Measurements from ENCODE around the gene EVC2.

The EVC2 gene

DNA sequence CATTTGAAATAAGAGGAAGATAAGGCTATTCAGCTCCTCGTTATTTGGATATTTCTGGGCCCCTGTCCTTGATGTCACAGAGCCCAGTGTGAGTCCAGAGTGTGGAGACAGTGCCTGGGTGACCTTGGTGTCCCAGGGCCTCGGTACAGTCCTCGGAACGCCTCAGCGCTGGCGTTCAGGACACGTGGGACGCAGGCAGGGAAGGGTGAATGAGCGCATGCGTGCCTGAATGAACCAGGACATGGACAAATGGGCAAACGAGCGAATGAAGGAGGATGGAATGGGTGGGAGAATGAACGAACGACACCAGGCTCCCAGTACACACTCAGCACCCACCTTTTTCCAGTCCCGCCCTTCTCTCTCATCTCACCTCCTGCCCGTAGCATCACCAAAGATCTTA is 46.8 kb upstream of the EVC2 start:
- H3K27me3 ChIP-seq (ENCODE audit: insufficient read depth, insufficient read length), result no peaks in the 10 kb centered on the region
- DNase-seq (ENCODE audit: low read depth, low spot score), result no peak
- peaks cover 17% of the 10 kb centered on the region for H3K4me1 ChIP-seq (ENCODE audit: insufficient read depth, insufficient read length)
- H3K36me3 ChIP-seq (ENCODE audit: insufficient read depth, insufficient read length, low read length), result peaks cover 77% of the 10 kb centered on the region
- H3K9me3 ChIP-seq (ENCODE audit: insufficient read depth, low read length), result no peaks in the 10 kb centered on the region
- no peak overlapping the region for H3K9ac ChIP-seq (ENCODE audit: insufficient read length, low read depth)
- H3K4me3 ChIP-seq (ENCODE audit: insufficient read length, low read depth), result no peak overlapping the region
- no peak for TF ChIP-seq YY1 (IDR thresholded peaks at IDR 0.05; ENCODE audit: insufficient read depth, insufficient read length)
- TF ChIP-seq SUZ12 (IDR thresholded peaks at IDR 0.05; ENCODE audit: extremely low read depth, insufficient read depth, insufficient read length), result no peak
- no peak for TF ChIP-seq ZNF274 (IDR thresholded peaks at IDR 0.05; ENCODE audit: low read depth, low read length)

DNA sequence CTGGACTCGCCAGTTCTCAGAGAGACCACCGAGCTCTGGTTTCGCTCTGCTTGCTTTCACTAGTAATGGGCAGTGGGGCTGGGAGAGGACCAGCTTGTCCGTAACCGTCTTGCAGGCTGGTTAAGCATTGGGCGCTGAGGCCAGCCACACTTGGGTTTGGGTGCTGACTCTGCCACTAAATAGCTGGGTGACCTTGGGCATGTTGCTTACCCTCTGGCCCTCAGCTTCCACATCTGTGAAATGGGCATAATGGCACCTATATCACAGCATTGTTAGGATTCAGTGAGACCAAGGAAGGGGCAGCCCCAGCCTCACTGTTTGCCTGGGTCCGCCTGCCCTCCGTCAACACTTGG is 46.1 kb upstream of the EVC2 start:
- H3K9me3 ChIP-seq (ENCODE audit: insufficient read depth, low read length), result no peaks in the 10 kb centered on the region
- no peaks in the 10 kb centered on the region for H3K27me3 ChIP-seq (ENCODE audit: insufficient read depth, insufficient read length)
- no peak overlapping the region for H3K9ac ChIP-seq (ENCODE audit: insufficient read length, low read depth)
- DNase-seq (ENCODE audit: low read depth, low spot score), result no peak
- peaks cover 79% of the 10 kb centered on the region for H3K36me3 ChIP-seq (ENCODE audit: insufficient read depth, insufficient read length, low read length)
- H3K4me3 ChIP-seq (ENCODE audit: insufficient read length, low read depth), result no peak overlapping the region
- TF ChIP-seq SUZ12 (IDR thresholded peaks at IDR 0.05; ENCODE audit: extremely low read depth, insufficient read depth, insufficient read length) (no peak), YY1 (IDR thresholded peaks at IDR 0.05; ENCODE audit: insufficient read depth, insufficient read length) (no peak), ZNF274 (IDR thresholded peaks at IDR 0.05; ENCODE audit: low read depth, low read length) (no peak)
- peaks cover 17% of the 10 kb centered on the region for H3K4me1 ChIP-seq (ENCODE audit: insufficient read depth, insufficient read length)

DNA sequence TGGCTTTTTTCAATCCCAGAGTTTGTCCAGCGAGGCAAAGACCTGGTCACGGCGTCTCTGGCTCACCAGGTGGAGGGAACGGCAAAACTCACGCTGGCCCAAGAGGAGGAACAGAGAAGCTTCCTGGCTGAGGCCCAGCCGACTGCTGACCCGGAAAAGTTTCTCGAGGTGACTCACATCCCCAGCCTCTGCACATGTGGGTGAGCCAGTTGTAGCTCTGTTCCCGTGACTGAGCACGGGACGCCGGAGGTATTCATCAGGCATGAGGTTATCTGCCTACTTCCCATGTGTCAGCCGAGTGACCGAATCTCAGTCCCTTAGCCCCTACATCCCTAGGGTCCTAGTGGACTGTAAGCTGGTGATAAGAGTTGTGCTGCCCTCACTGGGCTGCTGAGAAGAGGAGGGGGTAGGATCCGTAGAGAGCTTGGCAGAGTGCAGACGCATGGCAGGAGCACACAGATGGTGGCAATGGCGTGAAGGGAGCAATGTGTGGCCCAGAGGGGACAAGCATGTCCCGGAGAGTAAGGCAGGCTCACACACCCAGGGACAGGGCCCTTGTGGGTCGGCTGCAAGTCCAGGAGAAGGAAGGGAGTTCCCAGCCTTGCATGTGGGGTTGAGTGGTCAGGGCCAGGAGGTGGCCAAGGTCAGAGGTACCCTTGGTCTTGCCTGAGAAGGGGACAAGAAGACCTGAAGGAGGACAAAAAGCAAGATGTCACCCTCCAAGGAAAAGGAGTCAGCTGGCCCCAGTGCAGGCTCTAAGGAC is 45.6 kb upstream of the EVC2 start:
- TF ChIP-seq YY1 (IDR thresholded peaks at IDR 0.05; ENCODE audit: insufficient read depth, insufficient read length) (no peak), SUZ12 (IDR thresholded peaks at IDR 0.05; ENCODE audit: extremely low read depth, insufficient read depth, insufficient read length) (no peak), ZNF274 (IDR thresholded peaks at IDR 0.05; ENCODE audit: low read depth, low read length) (no peak)
- DNase-seq (ENCODE audit: low read depth, low spot score), result no peak
- no peaks in the 10 kb centered on the region for H3K27me3 ChIP-seq (ENCODE audit: insufficient read depth, insufficient read length)
- no peaks in the 10 kb centered on the region for H3K9me3 ChIP-seq (ENCODE audit: insufficient read depth, low read length)
- H3K4me3 ChIP-seq (ENCODE audit: insufficient read length, low read depth), result no peak overlapping the region
- peaks cover 82% of the 10 kb centered on the region for H3K36me3 ChIP-seq (ENCODE audit: insufficient read depth, insufficient read length, low read length)
- peaks cover 17% of the 10 kb centered on the region for H3K4me1 ChIP-seq (ENCODE audit: insufficient read depth, insufficient read length)
- H3K9ac ChIP-seq (ENCODE audit: insufficient read length, low read depth), result no peak overlapping the region

DNA sequence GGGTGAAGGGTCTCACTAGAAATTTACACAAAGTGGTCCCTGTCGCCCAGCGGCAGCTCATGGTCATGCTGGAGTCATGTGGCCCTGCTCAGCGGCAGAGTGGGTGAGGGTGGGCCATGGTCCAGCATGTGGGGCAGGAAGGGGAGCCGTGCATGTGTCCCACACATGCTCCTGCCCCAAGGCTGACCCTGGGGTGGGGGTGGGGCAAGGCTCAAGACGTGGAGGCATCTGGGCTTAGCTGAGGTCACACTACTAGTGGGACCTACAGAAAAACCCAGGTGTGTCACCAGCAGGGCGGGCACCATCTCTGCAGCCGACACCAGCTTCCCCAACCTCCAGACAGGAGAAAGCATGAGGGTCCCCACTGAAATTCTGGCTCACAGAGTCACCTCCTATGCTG is 45.0 kb upstream of the EVC2 start:
- Histone ChIP-seq H3K4me1 (ENCODE audit: insufficient read depth, insufficient read length) (peaks cover 17% of the 10 kb centered on the region), H3K9me3 (ENCODE audit: insufficient read depth, low read length) (no peaks in the 10 kb centered on the region), H3K36me3 (ENCODE audit: insufficient read depth, insufficient read length, low read length) (peaks cover 84% of the 10 kb centered on the region), H3K27me3 (ENCODE audit: insufficient read depth, insufficient read length) (no peaks in the 10 kb centered on the region), H3K4me3 (ENCODE audit: insufficient read length, low read depth) (no peak overlapping the region), H3K9ac (ENCODE audit: insufficient read length, low read depth) (no peak overlapping the region)
- no peak for DNase-seq (ENCODE audit: low read depth, low spot score)
- TF ChIP-seq ZNF274 (IDR thresholded peaks at IDR 0.05; ENCODE audit: low read depth, low read length), result no peak
- no peak for TF ChIP-seq SUZ12 (IDR thresholded peaks at IDR 0.05; ENCODE audit: extremely low read depth, insufficient read depth, insufficient read length)
- no peak for TF ChIP-seq YY1 (IDR thresholded peaks at IDR 0.05; ENCODE audit: insufficient read depth, insufficient read length)

DNA sequence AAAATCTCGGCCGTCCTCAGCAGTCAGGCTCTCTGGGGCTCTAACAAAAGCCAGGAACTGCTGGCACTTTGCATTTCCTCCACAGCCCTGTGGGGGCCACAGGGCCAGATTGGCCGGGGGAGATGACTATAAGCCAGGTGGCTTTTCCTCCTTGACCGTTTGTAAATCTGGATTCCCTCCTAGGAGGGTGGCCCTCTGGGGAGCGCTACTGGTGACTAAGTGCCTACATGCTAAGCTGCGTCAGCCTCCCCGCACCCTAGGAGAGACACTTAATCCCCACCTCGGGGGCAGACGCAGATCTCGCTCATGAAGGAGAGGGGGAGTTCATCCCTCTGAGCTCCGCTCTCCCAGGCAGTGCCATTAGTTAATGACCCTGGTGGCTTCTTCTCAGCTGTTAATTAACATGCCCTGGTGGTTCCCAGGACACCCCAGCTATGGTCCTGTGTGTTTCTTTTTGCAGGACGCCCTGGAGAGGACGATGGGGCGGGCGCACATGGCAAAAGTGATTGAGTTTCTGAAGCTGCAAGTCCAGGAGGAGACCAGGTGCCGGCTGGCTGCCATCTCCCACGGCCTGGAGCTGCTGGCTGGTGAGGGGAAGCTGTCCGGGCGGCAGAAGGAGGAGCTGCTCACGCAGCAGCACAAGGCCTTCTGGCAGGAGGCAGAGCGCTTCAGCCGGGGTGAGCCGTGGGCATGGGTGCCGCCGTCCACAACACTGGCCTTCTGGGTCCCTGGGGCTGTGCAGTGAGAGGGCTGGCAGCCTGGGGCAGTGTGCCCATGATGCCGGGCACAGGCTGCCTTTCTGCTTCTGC is 44.2 kb upstream of the EVC2 start:
- Histone ChIP-seq H3K9ac (ENCODE audit: insufficient read length, low read depth) (peak overlapping the region; percentile 22), H3K4me3 (ENCODE audit: insufficient read length, low read depth) (no peak overlapping the region), H3K9me3 (ENCODE audit: insufficient read depth, low read length) (no peaks in the 10 kb centered on the region), H3K27me3 (ENCODE audit: insufficient read depth, insufficient read length) (no peaks in the 10 kb centered on the region), H3K36me3 (ENCODE audit: insufficient read depth, insufficient read length, low read length) (peaks cover 86% of the 10 kb centered on the region), H3K4me1 (ENCODE audit: insufficient read depth, insufficient read length) (peaks cover 17% of the 10 kb centered on the region)
- no peak for TF ChIP-seq YY1 (IDR thresholded peaks at IDR 0.05; ENCODE audit: insufficient read depth, insufficient read length)
- TF ChIP-seq ZNF274 (IDR thresholded peaks at IDR 0.05; ENCODE audit: low read depth, low read length), result no peak
- TF ChIP-seq SUZ12 (IDR thresholded peaks at IDR 0.05; ENCODE audit: extremely low read depth, insufficient read depth, insufficient read length), result no peak
- peak; percentile 82 for DNase-seq (ENCODE audit: low read depth, low spot score)

DNA sequence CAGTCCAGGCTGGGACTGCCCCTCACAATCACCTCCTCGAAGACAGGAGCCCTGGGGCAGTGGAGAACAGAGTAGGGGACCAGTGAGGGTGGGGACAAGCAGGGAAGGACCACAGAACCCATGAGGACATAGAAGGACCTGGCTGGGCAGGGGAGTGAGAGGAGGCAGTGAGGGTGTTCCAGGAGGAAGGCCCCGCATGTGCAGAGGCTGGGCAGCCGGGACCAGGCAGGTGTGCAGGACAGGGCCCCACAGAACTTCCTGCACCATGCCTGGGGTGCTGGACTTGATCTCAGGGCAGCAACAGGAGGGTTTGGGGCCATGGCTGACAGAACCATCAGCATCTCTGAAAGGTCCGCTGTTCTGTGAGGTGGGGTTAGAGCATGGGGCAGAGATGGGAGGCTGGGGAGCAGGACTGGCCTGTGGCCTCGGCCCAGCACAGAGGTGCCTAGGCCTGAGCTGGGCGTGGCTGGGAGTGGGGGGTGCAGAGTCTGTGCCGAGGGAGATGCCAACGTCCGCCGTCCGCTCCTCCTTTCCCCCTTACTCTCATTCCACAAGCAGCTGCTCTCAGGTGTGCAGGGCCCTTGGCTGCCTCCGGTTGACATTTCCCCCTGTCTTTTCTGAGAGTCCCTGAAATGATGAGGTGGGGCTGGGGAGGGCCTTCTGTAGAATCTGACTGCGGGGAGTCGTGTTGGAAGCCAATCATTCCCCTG is 43.5 kb upstream of the EVC2 start:
- no peak for TF ChIP-seq ZNF274 (IDR thresholded peaks at IDR 0.05; ENCODE audit: low read depth, low read length)
- TF ChIP-seq SUZ12 (IDR thresholded peaks at IDR 0.05; ENCODE audit: extremely low read depth, insufficient read depth, insufficient read length), result no peak
- TF ChIP-seq YY1 (IDR thresholded peaks at IDR 0.05; ENCODE audit: insufficient read depth, insufficient read length), result no peak
- peaks cover 79% of the 10 kb centered on the region for H3K36me3 ChIP-seq (ENCODE audit: insufficient read depth, insufficient read length, low read length)
- peaks cover 17% of the 10 kb centered on the region for H3K4me1 ChIP-seq (ENCODE audit: insufficient read depth, insufficient read length)
- no peak for DNase-seq (ENCODE audit: low read depth, low spot score)
- no peaks in the 10 kb centered on the region for H3K27me3 ChIP-seq (ENCODE audit: insufficient read depth, insufficient read length)
- peak overlapping the region; percentile 33 for H3K9ac ChIP-seq (ENCODE audit: insufficient read length, low read depth)
- no peaks in the 10 kb centered on the region for H3K9me3 ChIP-seq (ENCODE audit: insufficient read depth, low read length)
- no peak overlapping the region for H3K4me3 ChIP-seq (ENCODE audit: insufficient read length, low read depth)
